Measurements from ENCODE around the gene AUTS2. TPM values are rescaled to one million over a fixed set of nuclear protein-coding genes. Genes with fewer than 3 reads are reported as not detected.

AUTS2 gene
- polyA plus RNA-seq, 1 donor from 2014 or later: 97.3 TPM

GRCh38 chr7:69808391-69808790 lies 210.1 kb downstream of the AUTS2 start:
- no peaks in the 10 kb centered on the region for H3K27me3 ChIP-seq (ENCODE audit: insufficient read depth, low read depth, low read length)
- H3K9me2 ChIP-seq (ENCODE audit: insufficient read depth, low read length): no peaks in the 10 kb centered on the region
- H3K9ac ChIP-seq (ENCODE audit: low read length): no peak overlapping the region
- H3K4me2 ChIP-seq (ENCODE audit: low read length): no peak overlapping the region
- no peaks in the 10 kb centered on the region for H3K36me3 ChIP-seq (ENCODE audit: insufficient read depth, low read length)
- no peak overlapping the region for H2AFZ ChIP-seq (ENCODE audit: low read depth, low read length)
- no peaks in the 10 kb centered on the region for H3K9me3 ChIP-seq (ENCODE audit: low read length)
- peaks cover 40% of the 10 kb centered on the region for H3K79me2 ChIP-seq (replicated peaks; ENCODE audit: insufficient read depth, low read length)
- TF ChIP-seq MXI1 (conservative IDR thresholded peaks at IDR 0.05; ENCODE audit: poor library complexity, severe bottlenecking) (no peak), POLR2AphosphoS5 (IDR thresholded peaks at IDR 0.05) (no peak), EP300 (conservative IDR thresholded peaks at IDR 0.05; ENCODE audit: poor library complexity, severe bottlenecking) (no peak), RAD21 (conservative IDR thresholded peaks at IDR 0.05) (no peak), SMC3 (conservative IDR thresholded peaks at IDR 0.05; ENCODE audit: poor library complexity) (no peak), EZH2 (IDR thresholded peaks at IDR 0.05; ENCODE audit: borderline replicate concordance, insufficient read depth, low read length, poor library complexity, severe bottlenecking) (no peak), TAF1 (IDR thresholded peaks at IDR 0.05; ENCODE audit: low read depth) (no peak)
- TF ChIP-seq, protein P1, sequence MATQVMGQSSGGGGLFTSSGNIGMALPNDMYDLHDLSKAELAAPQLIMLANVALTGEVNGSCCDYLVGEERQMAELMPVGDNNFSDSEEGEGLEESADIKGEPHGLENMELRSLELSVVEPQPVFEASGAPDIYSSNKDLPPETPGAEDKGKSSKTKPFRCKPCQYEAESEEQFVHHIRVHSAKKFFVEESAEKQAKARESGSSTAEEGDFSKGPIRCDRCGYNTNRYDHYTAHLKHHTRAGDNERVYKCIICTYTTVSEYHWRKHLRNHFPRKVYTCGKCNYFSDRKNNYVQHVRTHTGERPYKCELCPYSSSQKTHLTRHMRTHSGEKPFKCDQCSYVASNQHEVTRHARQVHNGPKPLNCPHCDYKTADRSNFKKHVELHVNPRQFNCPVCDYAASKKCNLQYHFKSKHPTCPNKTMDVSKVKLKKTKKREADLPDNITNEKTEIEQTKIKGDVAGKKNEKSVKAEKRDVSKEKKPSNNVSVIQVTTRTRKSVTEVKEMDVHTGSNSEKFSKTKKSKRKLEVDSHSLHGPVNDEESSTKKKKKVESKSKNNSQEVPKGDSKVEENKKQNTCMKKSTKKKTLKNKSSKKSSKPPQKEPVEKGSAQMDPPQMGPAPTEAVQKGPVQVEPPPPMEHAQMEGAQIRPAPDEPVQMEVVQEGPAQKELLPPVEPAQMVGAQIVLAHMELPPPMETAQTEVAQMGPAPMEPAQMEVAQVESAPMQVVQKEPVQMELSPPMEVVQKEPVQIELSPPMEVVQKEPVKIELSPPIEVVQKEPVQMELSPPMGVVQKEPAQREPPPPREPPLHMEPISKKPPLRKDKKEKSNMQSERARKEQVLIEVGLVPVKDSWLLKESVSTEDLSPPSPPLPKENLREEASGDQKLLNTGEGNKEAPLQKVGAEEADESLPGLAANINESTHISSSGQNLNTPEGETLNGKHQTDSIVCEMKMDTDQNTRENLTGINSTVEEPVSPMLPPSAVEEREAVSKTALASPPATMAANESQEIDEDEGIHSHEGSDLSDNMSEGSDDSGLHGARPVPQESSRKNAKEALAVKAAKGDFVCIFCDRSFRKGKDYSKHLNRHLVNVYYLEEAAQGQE (IDR thresholded peaks at IDR 0.05; ENCODE audit: borderline replicate concordance): no peak
- TF ChIP-seq, protein P2, sequence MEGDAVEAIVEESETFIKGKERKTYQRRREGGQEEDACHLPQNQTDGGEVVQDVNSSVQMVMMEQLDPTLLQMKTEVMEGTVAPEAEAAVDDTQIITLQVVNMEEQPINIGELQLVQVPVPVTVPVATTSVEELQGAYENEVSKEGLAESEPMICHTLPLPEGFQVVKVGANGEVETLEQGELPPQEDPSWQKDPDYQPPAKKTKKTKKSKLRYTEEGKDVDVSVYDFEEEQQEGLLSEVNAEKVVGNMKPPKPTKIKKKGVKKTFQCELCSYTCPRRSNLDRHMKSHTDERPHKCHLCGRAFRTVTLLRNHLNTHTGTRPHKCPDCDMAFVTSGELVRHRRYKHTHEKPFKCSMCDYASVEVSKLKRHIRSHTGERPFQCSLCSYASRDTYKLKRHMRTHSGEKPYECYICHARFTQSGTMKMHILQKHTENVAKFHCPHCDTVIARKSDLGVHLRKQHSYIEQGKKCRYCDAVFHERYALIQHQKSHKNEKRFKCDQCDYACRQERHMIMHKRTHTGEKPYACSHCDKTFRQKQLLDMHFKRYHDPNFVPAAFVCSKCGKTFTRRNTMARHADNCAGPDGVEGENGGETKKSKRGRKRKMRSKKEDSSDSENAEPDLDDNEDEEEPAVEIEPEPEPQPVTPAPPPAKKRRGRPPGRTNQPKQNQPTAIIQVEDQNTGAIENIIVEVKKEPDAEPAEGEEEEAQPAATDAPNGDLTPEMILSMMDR (IDR thresholded peaks at IDR 0.05; ENCODE audit: poor library complexity, severe bottlenecking): no peak
- no peaks in the 10 kb centered on the region for H4K20me1 ChIP-seq (ENCODE audit: insufficient read depth)
- no peak overlapping the region for H3K4me3 ChIP-seq (ENCODE audit: low read length)
- H3K27ac ChIP-seq (ENCODE audit: low read length): no peak overlapping the region
- H3F3A ChIP-seq (ENCODE audit: insufficient read depth, low read length, poor library complexity, severe bottlenecking): no peaks in the 10 kb centered on the region

- Histone ChIP-seq H3F3A (ENCODE audit: insufficient read depth, low read length, poor library complexity, severe bottlenecking) (no peaks in the 10 kb centered on the region), H3K36me3 (ENCODE audit: insufficient read depth, low read length) (no peaks in the 10 kb centered on the region)
- peak; percentile 21 for TF ChIP-seq POLR2AphosphoS5 (IDR thresholded peaks at IDR 0.05)
- TF ChIP-seq, protein P2 (IDR thresholded peaks at IDR 0.05; ENCODE audit: poor library complexity, severe bottlenecking): no peak
Observed at GRCh38 chr7:69811476-69812308, 213.4 kb downstream of the AUTS2 start.

More at GRCh38 chr7:69811476-69812308, 213.4 kb downstream of the AUTS2 start:
- H3K27me3 ChIP-seq (ENCODE audit: insufficient read depth, low read depth, low read length): no peaks in the 10 kb centered on the region
- peak overlapping the region; percentile 21 for H3K4me2 ChIP-seq (ENCODE audit: low read length)
- H3K9me3 ChIP-seq (ENCODE audit: low read length): no peaks in the 10 kb centered on the region
- H3K9me2 ChIP-seq (ENCODE audit: insufficient read depth, low read length): no peaks in the 10 kb centered on the region
- H2AFZ ChIP-seq (ENCODE audit: low read depth, low read length): no peak overlapping the region
- H3K9ac ChIP-seq (ENCODE audit: low read length): no peak overlapping the region
- no peak overlapping the region for H3K27ac ChIP-seq (ENCODE audit: low read length)
- H3K4me3 ChIP-seq (ENCODE audit: low read length): no peak overlapping the region
- no peaks in the 10 kb centered on the region for H4K20me1 ChIP-seq (ENCODE audit: insufficient read depth)
- H3K79me2 ChIP-seq (replicated peaks; ENCODE audit: insufficient read depth, low read length): peaks cover 40% of the 10 kb centered on the region
